ENCODE measurements around the gene CAPZA2.
"Not testable (repeated sequence)": the region's sequence is repeated elsewhere in the genome, so short reads cannot be mapped to it uniquely, and the experiment has no call there.

CAPZA2 gene

GRCh38 chr7:116968631-116969030 is 106.2 kb downstream of the CAPZA2 start:
- H3K4me3 ChIP-seq (ENCODE audit: low read length in 2 of 2): no peak overlapping the region
- H3K27me3 ChIP-seq (ENCODE audit: control insufficient read depth in 1 of 2, insufficient read depth in 2 of 2, low read length in 2 of 2): no peaks in the 10 kb centered on the region
- no peaks in the 10 kb centered on the region for H3K9me3 ChIP-seq (ENCODE audit: control insufficient read depth in 2 of 2, low read length in 2 of 2)
- H3K4me1 ChIP-seq (ENCODE audit: control insufficient read depth, insufficient read depth, low read length): peaks cover 2% of the 10 kb centered on the region
- no peaks in the 10 kb centered on the region for H3K36me3 ChIP-seq (ENCODE audit: control insufficient read depth in 2 of 2, insufficient read depth in 2 of 2, low read length in 2 of 2)
- H3K9ac ChIP-seq (ENCODE audit: low read length in 2 of 2): no peak overlapping the region
- no peak overlapping the region for H3K27ac ChIP-seq (ENCODE audit: low read length)

GRCh38 chr7:116969371-116969902 is 107.0 kb downstream of the CAPZA2 start:
- Histone ChIP-seq H3K9me3 (ENCODE audit: control insufficient read depth in 2 of 2, low read length in 2 of 2) (no peaks in the 10 kb centered on the region), H3K27me3 (ENCODE audit: control insufficient read depth in 1 of 2, insufficient read depth in 2 of 2, low read length in 2 of 2) (no peaks in the 10 kb centered on the region), H3K4me1 (ENCODE audit: control insufficient read depth, insufficient read depth, low read length) (peaks cover 2% of the 10 kb centered on the region), H3K4me3 (ENCODE audit: low read length in 2 of 2) (no peak overlapping the region), H3K9ac (ENCODE audit: low read length in 2 of 2) (no peak overlapping the region), H3K36me3 (ENCODE audit: control insufficient read depth in 2 of 2, insufficient read depth in 2 of 2, low read length in 2 of 2) (no peaks in the 10 kb centered on the region), H3K27ac (ENCODE audit: low read length) (no peak overlapping the region)

GRCh38 chr7:116970238-116970910 is 108.0 kb downstream of the CAPZA2 start:
- Histone ChIP-seq H3K4me1 (ENCODE audit: control insufficient read depth, insufficient read depth, low read length) (peaks cover 2% of the 10 kb centered on the region), H3K9ac (ENCODE audit: low read length in 2 of 2) (no peak overlapping the region), H3K36me3 (ENCODE audit: control insufficient read depth in 2 of 2, insufficient read depth in 2 of 2, low read length in 2 of 2) (no peaks in the 10 kb centered on the region), H3K9me3 (ENCODE audit: control insufficient read depth in 2 of 2, low read length in 2 of 2) (no peaks in the 10 kb centered on the region), H3K27me3 (ENCODE audit: control insufficient read depth in 1 of 2, insufficient read depth in 2 of 2, low read length in 2 of 2) (no peaks in the 10 kb centered on the region), H3K4me3 (ENCODE audit: low read length in 2 of 2) (no peak overlapping the region), H3K27ac (ENCODE audit: low read length) (no peak overlapping the region)

GRCh38 chr7:116971153-116971552 is 108.8 kb downstream of the CAPZA2 start:
- not testable (repeated sequence) for H3K4me1 ChIP-seq (ENCODE audit: control insufficient read depth, insufficient read depth, low read length); H3K9me3 ChIP-seq (ENCODE audit: control insufficient read depth in 2 of 2, low read length in 2 of 2); H3K36me3 ChIP-seq (ENCODE audit: control insufficient read depth in 2 of 2, insufficient read depth in 2 of 2, low read length in 2 of 2); H3K27me3 ChIP-seq (ENCODE audit: control insufficient read depth in 1 of 2, insufficient read depth in 2 of 2, low read length in 2 of 2); H3K27ac ChIP-seq (ENCODE audit: low read length); H3K9ac ChIP-seq (ENCODE audit: low read length in 2 of 2); H3K4me3 ChIP-seq (ENCODE audit: low read length in 2 of 2)
